Measurements from ENCODE around the gene ZFY. TPM values are rescaled to one million over a fixed set of nuclear protein-coding genes. Genes with fewer than 3 reads are reported as not detected.

ZFY gene
- total RNA-seq, 1 experiment from 2014 or later, result not detected

DNA sequence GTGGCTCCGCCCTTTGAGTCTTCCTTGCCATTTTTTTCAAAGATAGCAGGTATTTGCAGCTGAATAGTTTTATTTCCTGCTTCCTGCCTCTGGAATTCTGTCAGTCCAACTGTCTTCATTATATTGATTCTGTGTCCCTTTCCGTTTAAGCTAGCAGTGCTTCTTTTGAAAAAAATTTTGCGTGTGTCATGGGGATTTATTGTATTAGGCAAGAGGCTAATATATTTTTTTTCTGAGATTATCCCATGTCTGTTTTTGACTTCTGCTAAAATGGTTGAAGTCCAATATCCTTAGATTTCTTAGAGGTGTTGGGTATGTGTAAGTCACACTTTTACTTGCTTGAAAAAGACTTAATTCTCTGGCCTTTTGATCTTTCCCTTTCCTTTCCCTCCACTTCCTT lies 20.4 kb downstream of the ZFY start:
- no peak for DNase-seq (ENCODE audit: unreplicated experiment)
- Mint-ChIP-seq H3K4me1 (ENCODE audit: insufficient read depth, unreplicated experiment) (no peaks in the 10 kb centered on the region), H3K36me3 (ENCODE audit: insufficient read depth, unreplicated experiment) (no peaks in the 10 kb centered on the region), H3K27me3 (ENCODE audit: insufficient read depth, unreplicated experiment) (no peaks in the 10 kb centered on the region), H3K4me3 (ENCODE audit: unreplicated experiment) (no peak overlapping the region), H3K9me3 (ENCODE audit: unreplicated experiment) (no peaks in the 10 kb centered on the region), H3K27ac (ENCODE audit: low read depth, unreplicated experiment) (no peak overlapping the region)
- BruUV-seq (replicated peaks), result no TSS peak
- CTCF ChIA-PET, result no interaction called here
- POLR2A ChIA-PET, result no interaction called here
- TF ChIP-seq, protein P1, sequence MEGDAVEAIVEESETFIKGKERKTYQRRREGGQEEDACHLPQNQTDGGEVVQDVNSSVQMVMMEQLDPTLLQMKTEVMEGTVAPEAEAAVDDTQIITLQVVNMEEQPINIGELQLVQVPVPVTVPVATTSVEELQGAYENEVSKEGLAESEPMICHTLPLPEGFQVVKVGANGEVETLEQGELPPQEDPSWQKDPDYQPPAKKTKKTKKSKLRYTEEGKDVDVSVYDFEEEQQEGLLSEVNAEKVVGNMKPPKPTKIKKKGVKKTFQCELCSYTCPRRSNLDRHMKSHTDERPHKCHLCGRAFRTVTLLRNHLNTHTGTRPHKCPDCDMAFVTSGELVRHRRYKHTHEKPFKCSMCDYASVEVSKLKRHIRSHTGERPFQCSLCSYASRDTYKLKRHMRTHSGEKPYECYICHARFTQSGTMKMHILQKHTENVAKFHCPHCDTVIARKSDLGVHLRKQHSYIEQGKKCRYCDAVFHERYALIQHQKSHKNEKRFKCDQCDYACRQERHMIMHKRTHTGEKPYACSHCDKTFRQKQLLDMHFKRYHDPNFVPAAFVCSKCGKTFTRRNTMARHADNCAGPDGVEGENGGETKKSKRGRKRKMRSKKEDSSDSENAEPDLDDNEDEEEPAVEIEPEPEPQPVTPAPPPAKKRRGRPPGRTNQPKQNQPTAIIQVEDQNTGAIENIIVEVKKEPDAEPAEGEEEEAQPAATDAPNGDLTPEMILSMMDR (IDR thresholded peaks at IDR 0.05; ENCODE audit: unreplicated experiment), result no peak
- intact Hi-C loops (cut with micrococcal nuclease), result no loop called here

DNA sequence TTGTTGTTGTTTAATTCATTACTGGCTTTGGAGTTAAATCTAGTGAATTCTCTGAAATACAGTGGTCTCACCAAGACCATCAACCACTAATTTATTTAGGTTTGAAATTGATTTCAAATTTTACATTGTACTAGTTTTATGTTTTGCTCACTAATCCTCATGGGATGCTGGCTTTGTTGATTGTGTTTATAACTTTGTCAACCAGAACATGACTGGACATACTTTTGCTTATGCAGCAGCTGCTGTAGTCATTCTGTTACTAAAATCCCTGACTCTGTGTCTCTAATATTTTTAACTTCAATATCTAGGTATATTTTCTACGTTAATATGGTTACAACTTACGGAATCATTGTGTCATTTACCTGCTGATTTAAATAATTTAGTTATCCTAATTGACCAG lies 26.9 kb downstream of the ZFY start:
- Mint-ChIP-seq H3K36me3 (ENCODE audit: insufficient read depth, unreplicated experiment) (no peaks in the 10 kb centered on the region), H3K27me3 (ENCODE audit: insufficient read depth, unreplicated experiment) (no peaks in the 10 kb centered on the region), H3K27ac (ENCODE audit: low read depth, unreplicated experiment) (no peak overlapping the region), H3K4me3 (ENCODE audit: unreplicated experiment) (no peak overlapping the region), H3K4me1 (ENCODE audit: insufficient read depth, unreplicated experiment) (no peaks in the 10 kb centered on the region), H3K9me3 (ENCODE audit: unreplicated experiment) (no peaks in the 10 kb centered on the region)
- TF ChIP-seq, protein P1 (IDR thresholded peaks at IDR 0.05; ENCODE audit: unreplicated experiment), result no peak
- ChIA-PET POLR2A (no interaction called here), CTCF (no interaction called here)
- intact Hi-C loops (cut with micrococcal nuclease), result no loop called here
- BruUV-seq (replicated peaks), result no TSS peak
- no peak for DNase-seq (ENCODE audit: unreplicated experiment)

DNA sequence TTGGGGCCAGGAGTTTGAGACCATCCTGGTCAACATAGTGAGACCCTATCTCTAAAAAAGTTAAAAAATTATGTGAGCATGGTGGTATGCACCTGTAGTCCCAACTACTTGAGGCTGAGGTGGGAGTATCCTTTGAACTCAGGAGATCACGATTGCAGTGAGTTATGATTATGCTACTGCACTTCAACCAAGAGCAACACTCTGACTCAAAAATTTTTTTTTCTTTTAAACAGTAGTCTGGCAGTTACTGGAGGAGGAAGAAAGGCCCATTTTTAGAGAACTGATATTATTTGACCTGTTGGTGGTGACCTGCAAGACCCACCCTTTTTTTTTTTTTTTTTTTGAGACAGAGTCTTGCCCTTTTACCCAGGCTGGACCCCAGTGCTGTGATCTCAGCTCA lies 29.6 kb downstream of the ZFY start:
- Mint-ChIP-seq H3K27me3 (ENCODE audit: insufficient read depth, unreplicated experiment) (no peaks in the 10 kb centered on the region), H3K4me3 (ENCODE audit: unreplicated experiment) (no peak overlapping the region), H3K27ac (ENCODE audit: low read depth, unreplicated experiment) (no peak overlapping the region), H3K36me3 (ENCODE audit: insufficient read depth, unreplicated experiment) (no peaks in the 10 kb centered on the region), H3K4me1 (ENCODE audit: insufficient read depth, unreplicated experiment) (no peaks in the 10 kb centered on the region), H3K9me3 (ENCODE audit: unreplicated experiment) (no peaks in the 10 kb centered on the region)
- intact Hi-C loops (cut with micrococcal nuclease), result no loop called here
- CTCF ChIA-PET, result no interaction called here
- TF ChIP-seq, protein P1 (IDR thresholded peaks at IDR 0.05; ENCODE audit: unreplicated experiment), result no peak
- no peak for DNase-seq (ENCODE audit: unreplicated experiment)
- POLR2A ChIA-PET, result no interaction called here
- BruUV-seq (replicated peaks), result no TSS peak

DNA sequence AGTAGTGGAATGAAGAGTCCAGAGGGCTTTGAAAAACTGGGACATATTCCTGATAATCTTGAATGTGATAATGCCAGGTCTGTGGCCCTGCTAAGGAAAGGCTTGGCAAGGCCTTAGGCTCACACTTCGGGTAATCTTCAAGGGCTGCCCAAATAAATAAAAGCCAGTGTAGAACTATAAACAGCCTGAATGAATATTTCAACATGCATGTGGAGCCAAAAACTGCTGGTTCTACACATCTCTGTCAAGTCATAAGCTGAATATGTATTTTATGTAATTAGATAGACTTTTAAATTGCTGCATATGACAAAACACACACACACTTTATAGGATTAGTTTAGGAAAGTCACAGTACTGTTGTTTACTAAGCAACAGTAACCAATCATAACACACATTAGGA lies 30.4 kb downstream of the ZFY start:
- intact Hi-C loops (cut with micrococcal nuclease), result no loop called here
- Mint-ChIP-seq H3K27me3 (ENCODE audit: insufficient read depth, unreplicated experiment) (no peaks in the 10 kb centered on the region), H3K9me3 (ENCODE audit: unreplicated experiment) (no peaks in the 10 kb centered on the region), H3K27ac (ENCODE audit: low read depth, unreplicated experiment) (no peak overlapping the region), H3K4me1 (ENCODE audit: insufficient read depth, unreplicated experiment) (no peaks in the 10 kb centered on the region), H3K36me3 (ENCODE audit: insufficient read depth, unreplicated experiment) (no peaks in the 10 kb centered on the region), H3K4me3 (ENCODE audit: unreplicated experiment) (no peak overlapping the region)
- TF ChIP-seq, protein P1 (IDR thresholded peaks at IDR 0.05; ENCODE audit: unreplicated experiment), result no peak
- ChIA-PET CTCF (no interaction called here), POLR2A (no interaction called here)
- no TSS peak for BruUV-seq (replicated peaks)
- no peak for DNase-seq (ENCODE audit: unreplicated experiment)

All from MCF 10A (cell line).